OCI-LY3 (cell line): ENCODE measurements around the gene SIL1.

Experiments
- H2AFZ ChIP-seq: fragments of 200-600, 300-600 bp; shearing (Covaris generic); 2 replicates; pipeline ENCODE4 v1.6.0; 2014; ENCODE audit warnings: antibody characterized with exemption, low read depth, low read length
- H3K27ac ChIP-seq: fragments of 200-600, 300-600 bp; sonication (generic); 2 replicates; pipeline ENCODE4 v1.5.1; 2014; ENCODE audit warnings: mild to moderate bottlenecking, low read length, moderate library complexity, mixed read lengths
- H3K27me3 ChIP-seq: fragments of 200-600, 300-600 bp; sonication (generic); 2 replicates; pipeline ENCODE4 v1.6.1; 2014; ENCODE audit warnings: low read depth, low read length, mixed read lengths
- H3K36me3 ChIP-seq: fragments of 200-600, 300-600 bp; sonication (generic); replicated peaks from 2 replicates; pipeline ENCODE3; 2014; ENCODE audit warnings: low read depth, low read length, mixed read lengths
- H3K4me1 ChIP-seq: fragments of 300-600, 200-600 bp; sonication (generic); 2 replicates; pipeline ENCODE4 v1.6.1; 2014; ENCODE audit warnings: low read length, mixed read lengths
- H3K4me2 ChIP-seq: fragments of 200-600, 300-600 bp; sonication (generic); 2 replicates; pipeline ENCODE4 v1.6.1; 2014; ENCODE audit warnings: low read length, mixed read lengths
- H3K4me3 ChIP-seq: fragments of 300-600, 200-600 bp; sonication (generic); 2 replicates; pipeline ENCODE4 v1.5.1; 2014; ENCODE audit warnings: antibody characterized with exemption, mild to moderate bottlenecking, low read length, moderate library complexity
- H3K79me2 ChIP-seq: fragments of 300-600, 200-600 bp; shearing (Covaris generic); 2 replicates; pipeline ENCODE4 v1.6.1; 2014; ENCODE audit warnings: mild to moderate bottlenecking, low read length, mixed read lengths
- H3K9ac ChIP-seq: fragments of 300-600, 200-600 bp; shearing (Covaris generic); 2 replicates; pipeline ENCODE4 v1.6.0; 2014; ENCODE audit warnings: mild to moderate bottlenecking, low read length, moderate library complexity
- H3K9me3 ChIP-seq: fragments of 200-600, 300-600 bp; shearing (Covaris generic); 2 replicates; pipeline ENCODE4 v1.6.1; 2014; ENCODE audit warnings: low read length, mixed read lengths; ENCODE audit not compliant: insufficient read depth
- H4K20me1 ChIP-seq: fragments of 200-600, 300-600 bp; sonication (generic); 2 replicates; pipeline ENCODE4 v1.6.1; 2016; ENCODE audit warnings: low read length, mixed read lengths; ENCODE audit not compliant: insufficient read depth
- EZH2phosphoT487 ChIP-seq: fragments of 200-600 bp; shearing (Covaris generic); IDR thresholded peaks from 2 replicates; pipeline ENCODE4 v1.6.1; 2018; ENCODE audit warnings: antibody characterized with exemption, mixed run types, low read depth
- TF ChIP-seq, protein P1 (sequence below): fragments of 200-600, 300-600 bp; sonication (generic); IDR thresholded peaks from 2 replicates; pipeline ENCODE4 v1.5.1; 2014; ENCODE audit warnings: antibody characterized with exemption, low read length, low read depth

The SIL1 gene

GRCh38 chr5:138914338-138914737, 283.8 kb downstream of the SIL1 start:
- H3K36me3 ChIP-seq = no peaks in the 10 kb centered on the region

DNA sequence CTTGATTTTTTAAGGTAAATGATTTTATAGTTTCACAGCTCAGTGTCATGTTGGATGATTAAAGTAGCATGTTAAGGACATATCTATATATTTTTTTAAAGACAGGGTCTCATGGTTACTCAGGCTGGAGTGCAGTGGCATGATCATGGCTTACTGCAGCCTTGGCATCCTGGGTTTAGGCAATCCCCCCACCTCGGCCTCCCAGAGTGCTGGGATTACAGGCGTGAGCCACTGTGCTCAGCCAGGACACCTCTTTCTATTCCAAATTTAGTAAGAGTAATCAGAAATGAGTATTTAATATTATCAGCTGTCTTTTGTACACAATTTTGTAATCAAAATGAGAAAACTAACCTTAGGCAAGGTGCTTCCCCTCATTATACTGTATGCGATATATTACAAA, 284.4 kb downstream of the SIL1 start:
- H4K20me1 ChIP-seq = no peaks in the 10 kb centered on the region
- TF ChIP-seq EZH2phosphoT487 = no peak
- TF ChIP-seq, protein P1, sequence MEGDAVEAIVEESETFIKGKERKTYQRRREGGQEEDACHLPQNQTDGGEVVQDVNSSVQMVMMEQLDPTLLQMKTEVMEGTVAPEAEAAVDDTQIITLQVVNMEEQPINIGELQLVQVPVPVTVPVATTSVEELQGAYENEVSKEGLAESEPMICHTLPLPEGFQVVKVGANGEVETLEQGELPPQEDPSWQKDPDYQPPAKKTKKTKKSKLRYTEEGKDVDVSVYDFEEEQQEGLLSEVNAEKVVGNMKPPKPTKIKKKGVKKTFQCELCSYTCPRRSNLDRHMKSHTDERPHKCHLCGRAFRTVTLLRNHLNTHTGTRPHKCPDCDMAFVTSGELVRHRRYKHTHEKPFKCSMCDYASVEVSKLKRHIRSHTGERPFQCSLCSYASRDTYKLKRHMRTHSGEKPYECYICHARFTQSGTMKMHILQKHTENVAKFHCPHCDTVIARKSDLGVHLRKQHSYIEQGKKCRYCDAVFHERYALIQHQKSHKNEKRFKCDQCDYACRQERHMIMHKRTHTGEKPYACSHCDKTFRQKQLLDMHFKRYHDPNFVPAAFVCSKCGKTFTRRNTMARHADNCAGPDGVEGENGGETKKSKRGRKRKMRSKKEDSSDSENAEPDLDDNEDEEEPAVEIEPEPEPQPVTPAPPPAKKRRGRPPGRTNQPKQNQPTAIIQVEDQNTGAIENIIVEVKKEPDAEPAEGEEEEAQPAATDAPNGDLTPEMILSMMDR = no peak
- H3K27ac ChIP-seq = no peak overlapping the region
- H3K36me3 ChIP-seq = no peaks in the 10 kb centered on the region
- H3K4me1 ChIP-seq = no peaks in the 10 kb centered on the region
- H3K4me3 ChIP-seq = no peak overlapping the region
- H2AFZ ChIP-seq = no peak overlapping the region
- no peak overlapping the region for H3K9ac ChIP-seq
- no peaks in the 10 kb centered on the region for H3K79me2 ChIP-seq
- no peak overlapping the region for H3K4me2 ChIP-seq
- H3K9me3 ChIP-seq = no peaks in the 10 kb centered on the region
- H3K27me3 ChIP-seq = no peaks in the 10 kb centered on the region

More at GRCh38 chr5:138914338-138914737, 283.8 kb downstream of the SIL1 start:
- Histone ChIP-seq H3K79me2 (no peaks in the 10 kb centered on the region), H3K27me3 (no peaks in the 10 kb centered on the region), H3K9me3 (no peaks in the 10 kb centered on the region), H3K27ac (no peak overlapping the region), H3K4me3 (no peak overlapping the region), H4K20me1 (no peaks in the 10 kb centered on the region), H3K9ac (no peak overlapping the region), H2AFZ (no peak overlapping the region), H3K4me2 (no peak overlapping the region), H3K4me1 (no peaks in the 10 kb centered on the region)
- TF ChIP-seq EZH2phosphoT487 = no peak
- TF ChIP-seq, protein P1 = no peak

GRCh38 chr5:138912093-138912492, 286.1 kb downstream of the SIL1 start:
- H3K79me2 ChIP-seq = no peaks in the 10 kb centered on the region
- H3K9me3 ChIP-seq = no peaks in the 10 kb centered on the region
- no peak overlapping the region for H3K4me2 ChIP-seq
- no peaks in the 10 kb centered on the region for H3K4me1 ChIP-seq
- no peaks in the 10 kb centered on the region for H3K27me3 ChIP-seq
- TF ChIP-seq, protein P1 = no peak
- no peak for TF ChIP-seq EZH2phosphoT487
- H2AFZ ChIP-seq = no peak overlapping the region
- no peak overlapping the region for H3K27ac ChIP-seq
- no peak overlapping the region for H3K9ac ChIP-seq
- H4K20me1 ChIP-seq = no peaks in the 10 kb centered on the region
- H3K4me3 ChIP-seq = no peak overlapping the region
- H3K36me3 ChIP-seq = no peaks in the 10 kb centered on the region

- Histone ChIP-seq H3K4me2 (no peak overlapping the region), H2AFZ (no peak overlapping the region), H3K36me3 (no peaks in the 10 kb centered on the region)
Observed at GRCh38 chr5:138911441-138911840, 286.7 kb downstream of the SIL1 start.

More at GRCh38 chr5:138911441-138911840, 286.7 kb downstream of the SIL1 start:
- H3K27me3 ChIP-seq = no peaks in the 10 kb centered on the region
- no peaks in the 10 kb centered on the region for H3K79me2 ChIP-seq
- H3K4me1 ChIP-seq = no peaks in the 10 kb centered on the region
- no peaks in the 10 kb centered on the region for H3K9me3 ChIP-seq
- TF ChIP-seq EZH2phosphoT487 = no peak
- TF ChIP-seq, protein P1 = no peak
- no peak overlapping the region for H3K4me3 ChIP-seq
- no peak overlapping the region for H3K9ac ChIP-seq
- H4K20me1 ChIP-seq = no peaks in the 10 kb centered on the region
- H3K27ac ChIP-seq = no peak overlapping the region
